Measurements from ENCODE around the gene ZNF827.

- no peak for TF ChIP-seq CTCF (IDR thresholded peaks at IDR 0.05 in 4 of 5, conservative IDR thresholded peaks at IDR 0.05 in 1 of 5)
- no peak for TF ChIP-seq POLR2A (IDR thresholded peaks at IDR 0.05)
These were observed 218.0 kb downstream of the ZNF827 start for GRCh38 chr4:145720656-145721055.

Measured in gastrocnemius medialis (tissue), 4 donors.